BJ (cell line): ENCODE measurements around the gene DNAJC11. TPM values are rescaled to one million over a fixed set of nuclear protein-coding genes. Genes with fewer than 3 reads are reported as not detected.
A peak's percentile ranks its signal among the peaks of the same experiment; 100 is the strongest.

Source experiments
- CTCF ChIA-PET: fragments of 350-600 bp; formaldehyde crosslinking; extraction: SDS; loops from one replicate; lab custom pipeline; 2021; ENCODE audit warnings: antibody characterized with exemption, inconsistent platforms; lab: Yijun Ruan, JAX
- POLR2A ChIA-PET: fragments of 300-600 bp; sonication (Branson Sonifier 250); formaldehyde crosslinking; extraction: SDS; loops from one replicate; lab custom pipeline; 2021; ENCODE audit warnings: antibody characterized with exemption; lab: Charles Lee
- DNase-seq: peaks from one replicate; pipeline ENCODE4 v3.0.0-alpha.2; 2011; ENCODE audit warnings: low read depth
- H3K27me3 ChIP-seq: 2 replicates; pipeline ENCODE4 v1.6.0; 2011; ENCODE audit warnings: low read length; ENCODE audit not compliant: control insufficient read depth, insufficient read depth
- H3K36me3 ChIP-seq: 2 replicates; pipeline ENCODE4 v1.5.1; 2011; ENCODE audit warnings: low read length; ENCODE audit not compliant: control insufficient read depth, insufficient read depth
- H3K4me3 ChIP-seq: 2 replicates; pipeline ENCODE4 v1.5.1; 2011; ENCODE audit warnings: low read depth, mild to moderate bottlenecking, control low read depth, low read length
- CTCF ChIP-seq: IDR thresholded peaks from 2 replicates; pipeline ENCODE4 v1.5.1; 2011; ENCODE audit warnings: low read depth, mild to moderate bottlenecking, control low read depth, inconsistent platforms, low read length, moderate library complexity; ENCODE audit not compliant: insufficient read depth
- polyA plus RNA-seq: library from polyadenylated mRNA; depleted of rRNA; stranded (reverse); fragments of >200 nt; gene quantifications from 2 replicates; pipeline ENCODE4 v1.2.3, GENCODE V29; 2011

Gene DNAJC11
- polyA plus RNA-seq, 1 experiment: 36.0 TPM

- DNase-seq: no peak
- ChIA-PET POLR2A (no interaction called here), CTCF (interaction anchor here (0.9 to 1.1 kb wide), 2 partner anchors 13 to 17 kb away, joined by 3 to 4 read pairs; no protein-coding TSS in a partner anchor)
- Histone ChIP-seq H3K27me3 (no peaks in the 10 kb centered on the region), H3K36me3 (peaks cover 30% of the 10 kb centered on the region), H3K4me3 (no peak overlapping the region)
- TF ChIP-seq CTCF: no peak
These were observed 73.6 kb downstream of the DNAJC11 start for GRCh38 chr1:6627841-6628545.

DNA sequence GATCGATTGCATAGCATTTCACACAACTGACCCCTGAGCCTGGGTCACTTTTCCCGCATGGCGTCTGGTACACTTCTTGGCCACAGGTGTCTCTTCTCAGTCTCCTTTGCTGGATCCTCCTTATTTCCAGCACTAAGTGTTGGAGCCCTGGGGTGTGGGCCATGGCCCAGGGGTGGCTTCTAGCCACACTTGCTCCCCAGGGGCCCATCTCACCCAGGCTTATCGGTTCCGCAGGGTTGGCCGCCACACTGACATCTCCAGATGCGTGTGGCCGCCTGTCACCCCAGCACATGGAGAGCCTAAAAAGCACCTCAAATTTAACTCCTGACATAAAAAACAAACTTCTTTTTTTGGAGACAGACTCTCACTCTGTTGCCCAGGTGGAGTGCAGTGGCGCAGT, 74.6 kb downstream of the DNAJC11 start:
- DNase-seq: no peak
- TF ChIP-seq CTCF: no peak
- H3K27me3 ChIP-seq: no peaks in the 10 kb centered on the region
- ChIA-PET CTCF (interaction anchor here (0.6 to 1.6 kb wide), 2 partner anchors 8 to 141 kb away, joined by 3 to 5 read pairs; no protein-coding TSS in a partner anchor), POLR2A (no interaction called here)
- H3K4me3 ChIP-seq: no peak overlapping the region
- H3K36me3 ChIP-seq: peaks cover 31% of the 10 kb centered on the region

DNA sequence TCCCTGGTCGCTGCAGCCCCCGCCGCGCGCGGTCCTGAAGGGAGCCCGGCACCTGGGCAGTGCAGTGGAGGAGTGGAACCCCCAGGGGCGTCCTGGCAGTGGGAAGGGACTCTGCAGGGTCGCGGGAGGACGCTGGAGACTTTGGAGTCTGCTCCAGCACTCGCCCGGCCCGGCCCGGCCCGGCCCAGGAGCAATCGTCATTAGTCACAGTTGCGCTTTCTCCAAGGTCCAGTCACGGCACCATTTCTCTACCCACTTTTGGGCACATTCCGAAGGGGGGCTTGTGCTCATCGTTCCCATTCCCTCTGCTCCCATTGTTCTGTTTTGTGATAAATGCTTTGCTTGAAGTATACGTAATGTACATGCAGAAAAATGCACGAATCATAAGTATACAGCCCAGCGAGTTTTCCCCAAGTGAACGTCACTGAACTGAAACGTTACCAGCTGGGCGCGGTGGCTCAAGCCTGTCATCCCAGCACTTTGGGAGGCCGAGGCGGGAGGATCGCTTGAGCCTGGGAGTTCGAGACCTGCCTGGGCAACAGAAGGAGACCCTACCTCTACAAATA, 75.9 kb downstream of the DNAJC11 start:
- POLR2A ChIA-PET: interaction anchor here (0.6 kb wide), 1 partner anchor 42 kb away, joined by 5 read pairs; no protein-coding TSS in a partner anchor
- Histone ChIP-seq H3K27me3 (no peaks in the 10 kb centered on the region), H3K4me3 (peak overlapping the region; percentile 71), H3K36me3 (peaks cover 43% of the 10 kb centered on the region)
- CTCF ChIA-PET: interaction anchor here (1.0 to 1.6 kb wide), 3 partner anchors 9 to 21 kb away, joined by 3 to 5 read pairs (median 3); no protein-coding TSS in a partner anchor
- no peak for DNase-seq
- no peak for TF ChIP-seq CTCF

- Histone ChIP-seq H3K4me3 (peak within 1 kb of the TSS; percentile 71), H3K27me3 (no peaks in the 10 kb centered on the region), H3K36me3 (peaks cover 46% of the 10 kb centered on the region)
- CTCF ChIA-PET: interaction anchor here (1.0 to 1.5 kb wide), 2 partner anchors 21 to 22 kb away, joined by 3 to 8 read pairs; no protein-coding TSS in a partner anchor
- DNase-seq: no peak
- POLR2A ChIA-PET: interaction anchor here (0.9 kb wide), 1 partner anchor 11 kb away, joined by 5 read pairs; no protein-coding TSS in a partner anchor
- TF ChIP-seq CTCF: no peak
These were observed 76.7 kb downstream of the DNAJC11 start, which contains the start of gene THAP3 for GRCh38 chr1:6624710-6625583. Gene THAP3 (plus strand): TSS chr1:6624868. CDS start chr1:6625219, 351 bp downstream.
